ENCODE data around the gene SPDYE4.

Gene SPDYE4

GRCh38 chr17:8708025-8708461, 50.3 kb downstream of the SPDYE4 start:
- peak in 1 of 2 experiments; percentile 6 for DNase-seq

- no peak for DNase-seq
Measured at GRCh38 chr17:8707332-8708024, 50.9 kb downstream of the SPDYE4 start.

GRCh38 chr17:8706431-8706830, 51.9 kb downstream of the SPDYE4 start:
- DNase-seq, result no peak

GRCh38 chr17:8705427-8705826, 52.9 kb downstream of the SPDYE4 start:
- DNase-seq, result no peak

GRCh38 chr17:8703001-8703400, 55.3 kb downstream of the SPDYE4 start:
- no peak for DNase-seq

- no peak for DNase-seq
Measured at GRCh38 chr17:8701754-8702153, 56.6 kb downstream of the SPDYE4 start.

- DNase-seq, result no peak
Measured at GRCh38 chr17:8701221-8701620, 57.1 kb downstream of the SPDYE4 start.

Measured in NCI-H524 (cell line).